ENCODE results near the gene FSTL3. TPM values are rescaled to one million over a fixed set of nuclear protein-coding genes. Genes with fewer than 3 reads are reported as not detected.

The FSTL3 gene
- total RNA-seq, 2 experiments from 2014 or later: 3.4 to 7.3 TPM

GRCh38 chr19:677201-677600 lies 1.0 kb downstream of the FSTL3 start:
- intact Hi-C loops (cut with micrococcal nuclease; ENCODE audit: unreplicated experiment): no loop called here
- no peaks in the 10 kb centered on the region; the same call in 1 of the 2 replicates for H4K20me1 ChIP-seq (ENCODE audit: insufficient read depth, low read length)
- H3K27ac ChIP-seq (ENCODE audit: low read depth, low read length, poor library complexity, severe bottlenecking): no peak overlapping the region
- no peak for DNase-seq (ENCODE audit: low spot score)
- no peak overlapping the region for H3K4me3 ChIP-seq (ENCODE audit: low read depth, low read length, poor library complexity, severe bottlenecking)
- TF ChIP-seq CTCF (conservative IDR thresholded peaks at IDR 0.05; ENCODE audit: low read length) (no peak), EZH2phosphoT487 (IDR thresholded peaks at IDR 0.05; ENCODE audit: borderline replicate concordance, low read depth, low read length) (no peak)
- H2AFZ ChIP-seq (ENCODE audit: low read length): no peak overlapping the region
- no peaks in the 10 kb centered on the region for H3K9me2 ChIP-seq (ENCODE audit: insufficient read depth, low read length)
- ChIA-PET CTCF (ENCODE audit: unreplicated experiment) (no interaction called here), POLR2A (no interaction called here)
- H3K79me2 ChIP-seq (ENCODE audit: insufficient read depth, low read depth, low read length): no peaks in the 10 kb centered on the region
- no TSS peak for BruUV-seq (replicated peaks)
- no peak overlapping the region for H3K4me2 ChIP-seq (ENCODE audit: low read length)
- no peaks in the 10 kb centered on the region for H3K9me3 ChIP-seq (ENCODE audit: low read length)
- H3K36me3 ChIP-seq (ENCODE audit: insufficient read depth, low read length): no peaks in the 10 kb centered on the region
- peaks cover 10% of the 10 kb centered on the region for H3K4me1 ChIP-seq (ENCODE audit: insufficient read depth, low read length, poor library complexity, severe bottlenecking)

DNA sequence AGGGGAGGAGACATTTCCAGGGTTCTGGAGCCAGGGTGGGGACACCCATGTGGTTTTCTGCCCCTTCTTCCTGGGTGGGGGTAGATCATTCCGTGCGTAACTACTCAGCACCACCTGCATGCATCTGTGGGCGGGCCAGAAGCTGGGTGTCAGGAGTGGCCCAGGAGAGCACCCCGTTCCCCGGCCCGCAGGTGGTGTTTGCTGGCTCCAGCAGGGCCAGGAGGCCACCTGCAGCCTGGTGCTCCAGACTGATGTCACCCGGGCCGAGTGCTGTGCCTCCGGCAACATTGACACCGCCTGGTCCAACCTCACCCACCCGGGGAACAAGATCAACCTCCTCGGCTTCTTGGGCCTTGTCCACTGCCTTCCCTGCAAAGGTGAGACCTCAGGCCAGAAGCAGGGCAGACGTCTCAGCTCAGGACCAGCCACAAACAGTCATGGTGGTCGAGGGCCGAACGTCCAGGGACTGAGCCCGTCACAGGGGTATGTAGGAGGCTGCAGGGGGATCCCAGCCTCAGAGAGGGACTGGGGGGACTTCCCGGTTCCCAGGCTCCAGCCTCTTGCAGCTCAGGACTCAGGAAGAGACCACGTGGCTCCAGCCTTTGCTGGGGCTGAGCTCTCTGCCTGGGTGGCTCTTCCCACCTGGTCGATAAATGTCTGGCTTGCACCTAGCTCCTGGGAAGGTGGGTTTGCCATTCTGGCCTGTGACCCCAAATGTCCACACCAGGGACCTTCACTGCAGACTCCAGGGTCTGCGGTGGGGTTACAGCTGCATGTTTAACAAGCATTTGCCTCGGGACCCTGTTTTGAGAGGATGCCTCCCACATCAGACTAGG lies 1.6 kb downstream of the FSTL3 start:
- TF ChIP-seq EZH2phosphoT487 (IDR thresholded peaks at IDR 0.05; ENCODE audit: borderline replicate concordance, low read depth, low read length): no peak
- TF ChIP-seq CTCF (conservative IDR thresholded peaks at IDR 0.05; ENCODE audit: low read length): no peak
- Histone ChIP-seq H3K9me2 (ENCODE audit: insufficient read depth, low read length) (no peaks in the 10 kb centered on the region), H3K9me3 (ENCODE audit: low read length) (no peaks in the 10 kb centered on the region), H3K4me2 (ENCODE audit: low read length) (no peak overlapping the region), H3K4me1 (ENCODE audit: insufficient read depth, low read length, poor library complexity, severe bottlenecking) (peaks cover 10% of the 10 kb centered on the region), H3K4me3 (ENCODE audit: low read depth, low read length, poor library complexity, severe bottlenecking) (no peak overlapping the region), H3K36me3 (ENCODE audit: insufficient read depth, low read length) (no peaks in the 10 kb centered on the region), H3K27ac (ENCODE audit: low read depth, low read length, poor library complexity, severe bottlenecking) (no peak overlapping the region), H3K79me2 (ENCODE audit: insufficient read depth, low read depth, low read length) (no peaks in the 10 kb centered on the region), H4K20me1 (ENCODE audit: insufficient read depth, low read length) (no peaks in the 10 kb centered on the region; the same call in 1 of the 2 replicates), H2AFZ (ENCODE audit: low read length) (no peak overlapping the region)
- TSS peak; percentile 83 for BruUV-seq (replicated peaks)
- intact Hi-C loops (cut with micrococcal nuclease; ENCODE audit: unreplicated experiment): no loop called here
- ChIA-PET POLR2A (interaction anchor here (0.6 kb wide), 1 partner anchor 52 kb away, joined by 3 read pairs; no protein-coding TSS in a partner anchor), CTCF (ENCODE audit: unreplicated experiment) (no interaction called here)
- peak; percentile 42 for DNase-seq (ENCODE audit: low spot score)

DNA sequence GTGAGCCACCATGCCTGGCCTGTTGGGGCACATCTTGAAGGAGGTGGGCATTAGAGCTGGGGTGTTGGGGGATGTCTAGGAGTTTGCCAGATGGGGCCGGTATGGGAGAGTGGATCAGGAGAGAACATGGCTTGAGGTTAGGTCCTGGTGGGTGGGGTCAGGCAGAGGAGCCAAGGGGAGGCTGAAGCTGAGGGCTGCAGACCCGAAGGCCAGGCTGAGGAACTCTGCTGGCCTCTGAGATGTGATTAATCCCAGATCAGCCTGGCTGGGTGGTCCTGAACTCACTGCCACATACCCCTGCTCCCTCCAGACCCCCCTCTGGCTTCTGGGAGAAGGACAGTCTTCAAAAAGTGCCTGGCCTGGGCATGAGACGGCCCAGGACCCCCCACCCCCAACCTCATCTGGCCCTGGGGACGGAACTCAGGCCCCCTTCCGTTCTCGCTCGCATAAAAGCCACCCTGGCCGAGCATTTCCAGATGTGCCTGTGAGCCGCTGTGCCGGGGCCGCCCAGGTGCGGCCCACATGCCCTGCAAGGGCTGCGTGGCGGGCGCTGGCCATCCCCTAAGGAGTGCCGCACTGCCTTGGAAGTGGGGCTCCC lies 2.7 kb downstream of the FSTL3 start:
- no peaks in the 10 kb centered on the region for H3K9me2 ChIP-seq (ENCODE audit: insufficient read depth, low read length)
- H2AFZ ChIP-seq (ENCODE audit: low read length): no peak overlapping the region
- H3K4me1 ChIP-seq (ENCODE audit: insufficient read depth, low read length, poor library complexity, severe bottlenecking): peaks cover 10% of the 10 kb centered on the region
- DNase-seq (ENCODE audit: low spot score): no peak
- peak overlapping the region; percentile 85 for H3K4me2 ChIP-seq (ENCODE audit: low read length)
- no TSS peak for BruUV-seq (replicated peaks)
- ChIA-PET POLR2A (interaction anchor here (0.8 kb wide), 1 partner anchor 8 kb away, joined by 3 read pairs; no protein-coding TSS in a partner anchor), CTCF (ENCODE audit: unreplicated experiment) (no interaction called here)
- H3K4me3 ChIP-seq (ENCODE audit: low read depth, low read length, poor library complexity, severe bottlenecking): peak overlapping the region; percentile 98
- H4K20me1 ChIP-seq (ENCODE audit: insufficient read depth, low read length): no peaks in the 10 kb centered on the region; the same call in 1 of the 2 replicates
- no peaks in the 10 kb centered on the region for H3K9me3 ChIP-seq (ENCODE audit: low read length)
- no peaks in the 10 kb centered on the region for H3K36me3 ChIP-seq (ENCODE audit: insufficient read depth, low read length)
- intact Hi-C loops (cut with micrococcal nuclease; ENCODE audit: unreplicated experiment): no loop called here
- no peak overlapping the region for H3K27ac ChIP-seq (ENCODE audit: low read depth, low read length, poor library complexity, severe bottlenecking)
- no peaks in the 10 kb centered on the region for H3K79me2 ChIP-seq (ENCODE audit: insufficient read depth, low read depth, low read length)
- TF ChIP-seq EZH2phosphoT487 (IDR thresholded peaks at IDR 0.05; ENCODE audit: borderline replicate concordance, low read depth, low read length) (no peak), CTCF (conservative IDR thresholded peaks at IDR 0.05; ENCODE audit: low read length) (no peak)

All from OCI-LY7 (cell line).